Mononuclear cell (primary cell): Measurements from ENCODE around the gene C1S. TPM values are rescaled to one million over a fixed set of nuclear protein-coding genes. Genes with fewer than 3 reads are reported as not detected.

Experiments used
- H3K27me3 ChIP-seq: 2 replicates; pipeline ENCODE4 v1.6.0; 2011; ENCODE audit warnings: low read length, control low read depth; ENCODE audit not compliant: insufficient read depth
- H3K4me1 ChIP-seq: 2 replicates; pipeline ENCODE4 v1.5.1; 2011; ENCODE audit warnings: mild to moderate bottlenecking, low read length, control low read depth; ENCODE audit not compliant: insufficient read depth
- H3K4me3 ChIP-seq: 2 replicates; pipeline ENCODE4 v1.5.1; 2011; ENCODE audit warnings: mild to moderate bottlenecking, low read length, moderate library complexity
- H3K9me3 ChIP-seq: 2 replicates; pipeline ENCODE4 v1.5.1; 2011; ENCODE audit warnings: low read depth, mild to moderate bottlenecking, control low read depth, low read length
- total RNA-seq: library from RNA; depleted of rRNA; stranded (reverse); fragments of >200 nt; gene quantifications from one replicate; pipeline ENCODE4 v1.2.3, GENCODE V29; 2012

Gene C1S
- total RNA-seq, 1 donor: 0.84 TPM

- Histone ChIP-seq H3K27me3 (no peaks in the 10 kb centered on the region), H3K4me3 (no peak overlapping the region), H3K4me1 (no peaks in the 10 kb centered on the region), H3K9me3 (no peaks in the 10 kb centered on the region)
Observed at GRCh38 chr12:7079826-7080125, 19.3 kb downstream of the C1S start.

- Histone ChIP-seq H3K27me3 (no peaks in the 10 kb centered on the region), H3K4me1 (no peaks in the 10 kb centered on the region), H3K4me3 (no peak overlapping the region), H3K9me3 (no peaks in the 10 kb centered on the region)
Observed at GRCh38 chr12:7081037-7081436, 20.5 kb downstream of the C1S start.

- no peaks in the 10 kb centered on the region for H3K4me1 ChIP-seq
- no peaks in the 10 kb centered on the region for H3K9me3 ChIP-seq
- no peaks in the 10 kb centered on the region for H3K27me3 ChIP-seq
- no peak overlapping the region for H3K4me3 ChIP-seq
Observed at GRCh38 chr12:7083125-7083524, 22.6 kb downstream of the C1S start.

- peaks cover 4% of the 10 kb centered on the region for H3K4me1 ChIP-seq
- H3K4me3 ChIP-seq: no peak overlapping the region
- no peaks in the 10 kb centered on the region for H3K27me3 ChIP-seq
- no peaks in the 10 kb centered on the region for H3K9me3 ChIP-seq
Observed at GRCh38 chr12:7089196-7089871, 28.8 kb downstream of the C1S start.

GRCh38 chr12:7090222-7090998, 29.9 kb downstream of the C1S start:
- Histone ChIP-seq H3K27me3 (no peaks in the 10 kb centered on the region), H3K9me3 (no peaks in the 10 kb centered on the region)

GRCh38 chr12:7091171-7091570, 30.7 kb downstream of the C1S start:
- H3K4me3 ChIP-seq: no peak overlapping the region
- no peaks in the 10 kb centered on the region for H3K27me3 ChIP-seq
- peaks cover 4% of the 10 kb centered on the region for H3K4me1 ChIP-seq
- no peaks in the 10 kb centered on the region for H3K9me3 ChIP-seq

More at GRCh38 chr12:7090222-7090998, 29.9 kb downstream of the C1S start:
- H3K4me3 ChIP-seq: no peak overlapping the region
- H3K4me1 ChIP-seq: peaks cover 4% of the 10 kb centered on the region

- no peaks in the 10 kb centered on the region for H3K9me3 ChIP-seq
- peaks cover 4% of the 10 kb centered on the region for H3K4me1 ChIP-seq
- H3K4me3 ChIP-seq: no peak overlapping the region
- H3K27me3 ChIP-seq: no peaks in the 10 kb centered on the region
Observed at GRCh38 chr12:7091660-7092228, 31.2 kb downstream of the C1S start.

GRCh38 chr12:7092229-7092985, 31.9 kb downstream of the C1S start, which contains the start of gene C1R:
C1R (minus strand) TSS chr12:7092445; CDS start chr12:7092388, 57 bp downstream.
- Histone ChIP-seq H3K4me1 (peaks cover 4% of the 10 kb centered on the region), H3K9me3 (no peaks in the 10 kb centered on the region), H3K27me3 (no peaks in the 10 kb centered on the region), H3K4me3 (peak within 1 kb of the TSS; percentile 31)

GRCh38 chr12:7092986-7093460, 32.5 kb downstream of the C1S start:
- peaks cover 4% of the 10 kb centered on the region for H3K4me1 ChIP-seq
- no peaks in the 10 kb centered on the region for H3K27me3 ChIP-seq
- no peak overlapping the region for H3K4me3 ChIP-seq
- H3K9me3 ChIP-seq: no peaks in the 10 kb centered on the region

GRCh38 chr12:7093486-7093885, 33.0 kb downstream of the C1S start:
- Histone ChIP-seq H3K4me1 (peaks cover 4% of the 10 kb centered on the region), H3K9me3 (no peaks in the 10 kb centered on the region), H3K4me3 (no peak overlapping the region), H3K27me3 (no peaks in the 10 kb centered on the region)

GRCh38 chr12:7093892-7094291, 33.4 kb downstream of the C1S start:
- Histone ChIP-seq H3K4me3 (no peak overlapping the region), H3K27me3 (no peaks in the 10 kb centered on the region), H3K4me1 (peaks cover 5% of the 10 kb centered on the region), H3K9me3 (no peaks in the 10 kb centered on the region)

GRCh38 chr12:7096006-7096932, 35.8 kb downstream of the C1S start:
- H3K27me3 ChIP-seq: no peaks in the 10 kb centered on the region
- no peak overlapping the region for H3K4me3 ChIP-seq

GRCh38 chr12:7096979-7097378, 36.5 kb downstream of the C1S start:
- no peak overlapping the region for H3K4me3 ChIP-seq
- peaks cover 14% of the 10 kb centered on the region for H3K4me1 ChIP-seq
- no peaks in the 10 kb centered on the region for H3K27me3 ChIP-seq
- H3K9me3 ChIP-seq: no peaks in the 10 kb centered on the region

More at GRCh38 chr12:7096006-7096932, 35.8 kb downstream of the C1S start:
- H3K4me1 ChIP-seq: peaks cover 15% of the 10 kb centered on the region
- H3K9me3 ChIP-seq: no peaks in the 10 kb centered on the region
